ENCODE results near the gene RFX3. TPM values are rescaled to one million over a fixed set of nuclear protein-coding genes. Genes with fewer than 3 reads are reported as not detected.

The RFX3 gene
- total and polyA plus RNA-seq, 2 donors (not counting 3 experiments of a cell fraction or from before 2014, with no cell fraction given): 4.8 to 10.5 TPM

- no peaks in the 10 kb centered on the region for H3K27me3 ChIP-seq (ENCODE audit: control insufficient read depth in 2 of 2, insufficient read depth in 2 of 2, low read length in 2 of 2)
- H3K9me3 ChIP-seq (replicated peaks; ENCODE audit: control insufficient read depth, insufficient read depth, low read length): no peaks in the 10 kb centered on the region
- no peak for DNase-seq (ENCODE audit: low read depth, low spot score)
- no peak for TF ChIP-seq POLR2A (IDR thresholded peaks at IDR 0.05; ENCODE audit: low read depth, low read length)
- no peak for TF ChIP-seq MAX (IDR thresholded peaks at IDR 0.05; ENCODE audit: insufficient read depth, insufficient read length)
- no peak for TF ChIP-seq MYC (IDR thresholded peaks at IDR 0.05; ENCODE audit: low read depth, low read length)
- TF ChIP-seq FOS (IDR thresholded peaks at IDR 0.05; ENCODE audit: borderline replicate concordance, insufficient read depth, low read length): no peak
- TF ChIP-seq JUN (IDR thresholded peaks at IDR 0.05; ENCODE audit: borderline replicate concordance, insufficient read depth, insufficient read length, low read depth): no peak
- no peak for TF ChIP-seq CTCF (IDR thresholded peaks at IDR 0.05; ENCODE audit: extremely low read depth in 1 of 2, insufficient read depth in 1 of 2, low read depth in 1 of 2, low read length in 2 of 2)
- no peak for TF ChIP-seq POLR2AphosphoS5 (IDR thresholded peaks at IDR 0.05; ENCODE audit: insufficient read depth, low read depth, low read length)
- dilution Hi-C loops (cut with MboI; ENCODE audit: extremely low pct_ligation_motif_present, low sequenced_read_pairs): no loop called here
- no TSS peak for BruUV-seq (replicated peaks)
- no peaks in the 10 kb centered on the region for H3K36me3 ChIP-seq (ENCODE audit: control insufficient read depth in 2 of 2, extremely low read depth in 1 of 2, insufficient read depth in 2 of 2, low read length in 2 of 2)
- no peak overlapping the region for H3K9ac ChIP-seq (replicated peaks; ENCODE audit: extremely low read depth, insufficient read depth, low read length)
- intact Hi-C loops (cut with micrococcal nuclease): loop anchor here (5.0 kb wide), 1 partner anchor 46 kb away; no protein-coding TSS in a partner anchor
- no peaks in the 10 kb centered on the region for H3K9me1 ChIP-seq (replicated peaks; ENCODE audit: control insufficient read depth, extremely low read depth, insufficient read depth, low read length)
- no peak overlapping the region for H3K4me3 ChIP-seq (replicated peaks in 1 of 3; ENCODE audit: insufficient read depth in 1 of 3, low read depth in 1 of 3, low read length in 3 of 3)
- H3K79me2 ChIP-seq (ENCODE audit: control insufficient read depth, insufficient read depth, low read length): no peaks in the 10 kb centered on the region
- no peak overlapping the region for H2AFZ ChIP-seq (ENCODE audit: low read depth, low read length)
- no peaks in the 10 kb centered on the region for H4K20me1 ChIP-seq (replicated peaks; ENCODE audit: control insufficient read depth, extremely low read depth, insufficient read depth, low read length)
- FAIRE-seq: no peak
- no peaks in the 10 kb centered on the region for H3K4me1 ChIP-seq (ENCODE audit: control insufficient read depth, extremely low read depth, insufficient read depth, low read length)
- no peak overlapping the region for H3K4me2 ChIP-seq (ENCODE audit: insufficient read depth, low read length)
- H3K27ac ChIP-seq (ENCODE audit: insufficient read depth, low read depth, low read length): no peak overlapping the region
- ChIA-PET POLR2A (no interaction called here), CTCF (interaction anchor here (1.7 kb wide), 1 partner anchor 95 kb away, joined by 9 read pairs; no protein-coding TSS in a partner anchor)
These were observed 179.3 kb downstream of the RFX3 start for GRCh38 chr9:3346549-3346948.
